Measurements from ENCODE around the gene CPNE4. TPM values are rescaled to one million over a fixed set of nuclear protein-coding genes. Genes with fewer than 3 reads are reported as not detected.

The CPNE4 gene
- total RNA-seq, 4 donors from 2014 or later: 0.79 TPM; not detected in 3

GRCh38 chr3:131731709-131732108, 303.1 kb downstream of the CPNE4 start:
- DNase-seq (ENCODE audit: low spot score) (no peak), ATAC-seq (ENCODE audit: low FRiP score) (no peak)
- TF ChIP-seq, protein P1, sequence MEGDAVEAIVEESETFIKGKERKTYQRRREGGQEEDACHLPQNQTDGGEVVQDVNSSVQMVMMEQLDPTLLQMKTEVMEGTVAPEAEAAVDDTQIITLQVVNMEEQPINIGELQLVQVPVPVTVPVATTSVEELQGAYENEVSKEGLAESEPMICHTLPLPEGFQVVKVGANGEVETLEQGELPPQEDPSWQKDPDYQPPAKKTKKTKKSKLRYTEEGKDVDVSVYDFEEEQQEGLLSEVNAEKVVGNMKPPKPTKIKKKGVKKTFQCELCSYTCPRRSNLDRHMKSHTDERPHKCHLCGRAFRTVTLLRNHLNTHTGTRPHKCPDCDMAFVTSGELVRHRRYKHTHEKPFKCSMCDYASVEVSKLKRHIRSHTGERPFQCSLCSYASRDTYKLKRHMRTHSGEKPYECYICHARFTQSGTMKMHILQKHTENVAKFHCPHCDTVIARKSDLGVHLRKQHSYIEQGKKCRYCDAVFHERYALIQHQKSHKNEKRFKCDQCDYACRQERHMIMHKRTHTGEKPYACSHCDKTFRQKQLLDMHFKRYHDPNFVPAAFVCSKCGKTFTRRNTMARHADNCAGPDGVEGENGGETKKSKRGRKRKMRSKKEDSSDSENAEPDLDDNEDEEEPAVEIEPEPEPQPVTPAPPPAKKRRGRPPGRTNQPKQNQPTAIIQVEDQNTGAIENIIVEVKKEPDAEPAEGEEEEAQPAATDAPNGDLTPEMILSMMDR (IDR thresholded peaks at IDR 0.05): no peak

DNA sequence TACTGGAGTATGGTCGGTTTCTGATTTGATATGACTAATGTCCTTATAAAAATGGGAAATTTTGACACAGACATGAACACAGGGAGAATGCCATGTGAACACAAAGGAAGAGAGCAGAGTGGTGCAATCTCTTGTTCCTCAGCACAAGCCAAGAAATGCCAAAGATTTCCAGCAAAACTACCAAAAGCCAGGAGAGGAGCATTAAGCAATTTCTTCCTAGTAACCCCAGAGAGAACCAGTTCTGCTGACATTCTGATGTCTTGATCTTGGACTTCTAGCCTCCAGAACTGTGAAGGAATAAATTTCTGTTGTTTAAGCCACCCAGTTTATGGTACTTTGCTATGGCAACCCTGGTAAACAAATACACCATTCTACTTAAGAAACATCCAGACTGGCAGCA, 304.2 kb downstream of the CPNE4 start:
- ATAC-seq (ENCODE audit: low FRiP score): no peak
- no peak for DNase-seq (ENCODE audit: low spot score)
- TF ChIP-seq, protein P1 (IDR thresholded peaks at IDR 0.05): no peak

- TF ChIP-seq, protein P1 (IDR thresholded peaks at IDR 0.05): no peak
- no peak for ATAC-seq (ENCODE audit: low FRiP score)
- DNase-seq (ENCODE audit: low spot score): no peak
Measured at GRCh38 chr3:131729643-131730017, 305.2 kb downstream of the CPNE4 start.

DNA sequence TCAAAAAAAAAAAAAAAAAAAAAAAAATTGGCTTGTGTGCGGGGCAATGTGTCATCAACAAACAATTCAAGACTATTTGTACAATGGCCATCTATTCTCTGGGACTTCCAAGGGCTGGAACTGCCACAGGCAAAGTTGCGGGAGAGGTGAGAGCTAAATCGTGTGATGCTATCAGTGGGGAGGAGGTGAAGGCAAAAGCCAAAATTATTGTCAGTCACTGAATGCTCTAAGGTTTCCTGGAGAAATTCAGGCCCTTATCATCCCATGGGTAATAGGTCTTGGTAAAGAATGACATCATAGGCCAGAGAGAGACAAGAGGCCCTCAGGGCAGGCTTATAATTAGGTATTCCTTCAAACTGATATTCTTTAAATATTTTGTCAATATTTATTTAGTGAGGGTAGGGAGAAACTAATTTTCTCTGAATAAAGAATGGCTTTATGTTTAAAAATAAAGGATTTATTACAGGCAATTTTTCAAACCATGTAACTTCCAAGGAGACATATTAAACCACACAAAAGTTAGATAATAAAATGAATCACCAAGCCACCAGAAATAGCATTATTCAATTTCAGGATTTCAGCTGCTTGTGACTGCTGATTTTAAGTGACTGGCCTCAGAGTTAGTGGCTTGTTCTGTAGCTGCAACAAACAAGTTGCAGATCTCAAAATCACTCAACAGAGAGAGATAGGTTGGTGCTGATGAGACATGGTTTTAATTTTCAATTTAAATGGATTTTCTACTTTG, 305.7 kb downstream of the CPNE4 start:
- TF ChIP-seq, protein P1 (IDR thresholded peaks at IDR 0.05): no peak
- ATAC-seq (ENCODE audit: low FRiP score): no peak
- no peak for DNase-seq (ENCODE audit: low spot score)

GRCh38 chr3:131725414-131725813, 309.4 kb downstream of the CPNE4 start:
- TF ChIP-seq, protein P1 (IDR thresholded peaks at IDR 0.05): no peak
- no peak for ATAC-seq (ENCODE audit: low FRiP score)

DNA sequence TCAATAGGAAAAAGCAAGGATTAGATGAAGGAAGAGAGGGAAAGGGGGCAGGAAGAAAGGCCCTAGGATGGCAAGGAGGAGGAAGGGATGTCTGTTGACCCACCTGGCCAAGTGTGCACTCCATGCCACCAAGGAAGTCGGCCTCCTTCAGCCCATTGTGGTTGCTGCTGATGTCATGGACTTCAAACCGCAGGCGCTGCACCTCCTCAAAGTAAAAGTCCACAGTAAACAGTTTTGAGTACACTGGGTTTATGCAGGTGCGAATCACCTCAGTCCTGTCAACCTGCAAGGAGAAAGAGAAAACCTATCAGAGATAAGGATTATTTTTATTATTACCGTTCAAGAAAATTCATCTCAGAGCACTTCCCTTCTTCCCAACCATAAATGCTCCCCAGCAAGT, 311.5 kb downstream of the CPNE4 start:
- no peak for ATAC-seq (ENCODE audit: low FRiP score)
- TF ChIP-seq, protein P1 (IDR thresholded peaks at IDR 0.05): no peak

More at GRCh38 chr3:131725414-131725813, 309.4 kb downstream of the CPNE4 start:
- no peak for DNase-seq (ENCODE audit: low spot score)

DNA sequence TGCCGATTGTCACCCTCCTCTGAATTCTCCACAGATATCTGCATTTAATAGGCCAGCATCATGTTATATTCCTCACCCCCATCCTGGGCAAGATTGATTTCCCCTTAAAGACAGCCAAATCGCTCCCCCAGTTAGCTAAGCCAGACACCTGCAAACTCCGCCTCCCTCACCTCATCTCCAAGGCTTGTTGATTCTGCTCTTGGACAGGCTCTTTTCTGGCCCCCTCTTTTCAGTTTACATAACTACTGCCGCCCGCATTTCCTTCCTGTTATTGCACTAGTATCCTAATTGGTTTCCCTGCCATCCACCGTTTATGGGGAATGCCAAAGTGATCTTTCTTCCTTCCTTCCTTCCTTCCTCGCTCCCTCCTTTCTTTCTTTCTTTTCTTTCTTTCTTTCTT, 317.3 kb downstream of the CPNE4 start:
- TF ChIP-seq, protein P1 (IDR thresholded peaks at IDR 0.05): no peak
- ATAC-seq (ENCODE audit: low FRiP score) (no peak), DNase-seq (ENCODE audit: low spot score) (no peak)

More for the DNA sequence above, 311.5 kb downstream of the CPNE4 start:
- no peak for DNase-seq (ENCODE audit: low spot score)
